ENCODE measurements around the gene CRYBG3.
"Not testable (repeated sequence)": the region's sequence is repeated elsewhere in the genome, so short reads cannot be mapped to it uniquely, and the experiment has no call there.

Gene CRYBG3

GRCh38 chr3:97821774-97822358 lies at the start of gene CRYBG3:
Gene CRYBG3, plus strand, starts transcription at chr3:97822011. Its CDS starts 196 bp downstream, at chr3:97822207.
- peak; percentile 67 to 82 for DNase-seq

- no peak for DNase-seq
These were observed 48.9 kb upstream of the CRYBG3 start for GRCh38 chr3:97772926-97773325.

- no peak for DNase-seq
These were observed 43.7 kb upstream of the CRYBG3 start for GRCh38 chr3:97778152-97778551.

- peak; percentile 3 to 56 for DNase-seq
These were observed 28.3 kb upstream of the CRYBG3 start for GRCh38 chr3:97793420-97794019.

- DNase-seq: no peak
These were observed 25.9 kb upstream of the CRYBG3 start for GRCh38 chr3:97795951-97796350.

GRCh38 chr3:97804471-97804870 lies 17.3 kb upstream of the CRYBG3 start:
- DNase-seq: no peak

- no peak for DNase-seq
These were observed 10.9 kb upstream of the CRYBG3 start for GRCh38 chr3:97810779-97811390.

GRCh38 chr3:97815149-97815917 lies 6.5 kb upstream of the CRYBG3 start:
- DNase-seq: no peak

GRCh38 chr3:97816811-97817210 lies 5.0 kb upstream of the CRYBG3 start:
- DNase-seq: no peak

GRCh38 chr3:97817965-97818364 lies 3.8 kb upstream of the CRYBG3 start:
- peak in 1 of 2 experiments; percentile 9 for DNase-seq

GRCh38 chr3:97820780-97821179 lies 1.0 kb upstream of the CRYBG3 start:
- no peak for DNase-seq

- DNase-seq: peak; percentile 67 to 69
These were observed 481 bp upstream of the CRYBG3 start for GRCh38 chr3:97821287-97821773.

- DNase-seq: peak; percentile 7 to 41
These were observed 556 bp downstream of the CRYBG3 start for GRCh38 chr3:97822359-97822775.

GRCh38 chr3:97823046-97824004 lies 1.5 kb downstream of the CRYBG3 start:
- DNase-seq: no peak

GRCh38 chr3:97825101-97825500 lies 3.3 kb downstream of the CRYBG3 start:
- no peak for DNase-seq

GRCh38 chr3:97827741-97828471 lies 6.1 kb downstream of the CRYBG3 start:
- DNase-seq: no peak

- DNase-seq: no peak
These were observed 7.4 kb downstream of the CRYBG3 start for GRCh38 chr3:97829198-97829597.

- DNase-seq: no peak
These were observed 8.8 kb downstream of the CRYBG3 start for GRCh38 chr3:97830638-97831037.

- no peak for DNase-seq
These were observed 9.3 kb downstream of the CRYBG3 start for GRCh38 chr3:97831140-97831539.

- DNase-seq: not testable (repeated sequence)
These were observed 11.4 kb downstream of the CRYBG3 start for GRCh38 chr3:97833184-97833583.

GRCh38 chr3:97835761-97836160 lies 13.9 kb downstream of the CRYBG3 start:
- DNase-seq: no peak

GRCh38 chr3:97838393-97838792 lies 16.6 kb downstream of the CRYBG3 start:
- DNase-seq: no peak

All from NCI-H526 (cell line).